ENCODE data around the gene ZNF417. TPM values are rescaled to one million over a fixed set of nuclear protein-coding genes. Genes with fewer than 3 reads are reported as not detected.

ZNF417 gene
- total and polyA plus RNA-seq, 2 of the 4 experiments (the other 2 are of a cell fraction) = 4.0 to 23.1 TPM

DNA sequence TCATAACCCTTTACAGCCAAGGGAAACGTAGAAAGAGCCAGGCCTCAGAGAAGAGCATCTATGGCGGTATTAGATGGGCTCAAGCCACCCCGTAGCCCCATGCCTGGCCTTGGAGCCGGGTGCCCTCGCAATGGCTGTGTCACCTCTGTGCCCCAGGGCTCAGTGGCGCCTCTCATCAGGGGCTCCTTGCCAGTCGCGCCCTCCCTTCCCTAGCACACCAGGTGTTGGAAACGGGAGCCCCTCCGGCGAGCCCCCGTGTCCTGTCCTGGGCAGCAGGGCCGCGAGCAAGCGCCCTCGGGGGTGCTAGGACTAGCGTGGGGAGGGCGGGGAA, 30.7 kb upstream of the ZNF417 start:
- no peak overlapping the region for H2AK5ac ChIP-seq (ENCODE audit: low read depth, low read length)
- no TSS peak for BruUV-seq (replicated peaks)
- no peak overlapping the region for H2BK120ac ChIP-seq (ENCODE audit: low read depth, low read length)
- no peak overlapping the region for H3K4ac ChIP-seq (ENCODE audit: low read depth, low read length)
- no peak overlapping the region for H3K23ac ChIP-seq (ENCODE audit: low read depth, low read length)
- peak overlapping the region; percentile 85 for H3K4me2 ChIP-seq (ENCODE audit: low read depth, low read length)
- intact Hi-C loops (cut with micrococcal nuclease) = loop anchor here (2.0 kb wide), 1 partner anchor 208 kb away; no protein-coding TSS in a partner anchor
- peak overlapping the region; percentile 83 for H3K4me3 ChIP-seq (ENCODE audit: insufficient read depth, low read depth, low read length)
- no peak overlapping the region for H3K18ac ChIP-seq (ENCODE audit: low read depth, low read length)
- no peak for DNase-seq
- H3K27me3 ChIP-seq (ENCODE audit: control insufficient read depth, insufficient read depth, low read length) = no peaks in the 10 kb centered on the region
- WGBS, 2 experiments (ENCODE audit: extremely low coverage in 2 of 2, insufficient read length in 1 of 2) = 0% methylated on average over 2 of the region's 18 CpGs; no CpG with 5 or more reads in 1 of the 2 experiments
- H4K5ac ChIP-seq (ENCODE audit: low read depth, low read length) = no peak overlapping the region; the same call in 1 of the 2 replicates
- H3K9ac ChIP-seq (ENCODE audit: low read depth, low read length) = peak overlapping the region; percentile 78
- H3K36me3 ChIP-seq (ENCODE audit: control insufficient read depth, insufficient read depth, low read length) = peaks cover 21% of the 10 kb centered on the region
- no peak overlapping the region for H2BK5ac ChIP-seq (ENCODE audit: low read depth, low read length, poor library complexity, severe bottlenecking)
- ChIA-PET CTCF (no interaction called here), POLR2A (ENCODE audit: unreplicated experiment) (no interaction called here)
- H4K20me1 ChIP-seq (ENCODE audit: insufficient read depth, low read length) = no peaks in the 10 kb centered on the region
- H2AK9ac ChIP-seq (replicated peaks; ENCODE audit: low read depth, low read length, poor library complexity) = peak overlapping the region; percentile 86
- TF ChIP-seq MAZ (IDR thresholded peaks at IDR 0.05; ENCODE audit: borderline replicate concordance, low read depth, low read length) (no peak), CHD1 (IDR thresholded peaks at IDR 0.05; ENCODE audit: low read depth, low read length) (no peak), RCOR1 (IDR thresholded peaks at IDR 0.05; ENCODE audit: insufficient replicate concordance, low read length) (no peak), BHLHE40 (IDR thresholded peaks at IDR 0.05; ENCODE audit: low read depth, low read length) (no peak), NFE2L2 (IDR thresholded peaks at IDR 0.05; ENCODE audit: low read depth, low read length) (no peak), CEBPB (IDR thresholded peaks at IDR 0.05; ENCODE audit: low read depth, low read length) (no peak), RFX5 (IDR thresholded peaks at IDR 0.05; ENCODE audit: low read depth, low read length) (no peak), FOS (IDR thresholded peaks at IDR 0.05; ENCODE audit: low read depth, low read length) (no peak), MXI1 (IDR thresholded peaks at IDR 0.05; ENCODE audit: borderline replicate concordance, low read depth, low read length) (no peak), MAFK (IDR thresholded peaks at IDR 0.05; ENCODE audit: low read depth, low read length) (no peak), RAD21 (IDR thresholded peaks at IDR 0.05; ENCODE audit: low read length) (no peak), SMC3 (IDR thresholded peaks at IDR 0.05; ENCODE audit: low read depth, low read length) (no peak), POLR2A (IDR thresholded peaks at IDR 0.05; ENCODE audit: low read depth, low read length) (no peak)
- TF ChIP-seq, protein P1, sequence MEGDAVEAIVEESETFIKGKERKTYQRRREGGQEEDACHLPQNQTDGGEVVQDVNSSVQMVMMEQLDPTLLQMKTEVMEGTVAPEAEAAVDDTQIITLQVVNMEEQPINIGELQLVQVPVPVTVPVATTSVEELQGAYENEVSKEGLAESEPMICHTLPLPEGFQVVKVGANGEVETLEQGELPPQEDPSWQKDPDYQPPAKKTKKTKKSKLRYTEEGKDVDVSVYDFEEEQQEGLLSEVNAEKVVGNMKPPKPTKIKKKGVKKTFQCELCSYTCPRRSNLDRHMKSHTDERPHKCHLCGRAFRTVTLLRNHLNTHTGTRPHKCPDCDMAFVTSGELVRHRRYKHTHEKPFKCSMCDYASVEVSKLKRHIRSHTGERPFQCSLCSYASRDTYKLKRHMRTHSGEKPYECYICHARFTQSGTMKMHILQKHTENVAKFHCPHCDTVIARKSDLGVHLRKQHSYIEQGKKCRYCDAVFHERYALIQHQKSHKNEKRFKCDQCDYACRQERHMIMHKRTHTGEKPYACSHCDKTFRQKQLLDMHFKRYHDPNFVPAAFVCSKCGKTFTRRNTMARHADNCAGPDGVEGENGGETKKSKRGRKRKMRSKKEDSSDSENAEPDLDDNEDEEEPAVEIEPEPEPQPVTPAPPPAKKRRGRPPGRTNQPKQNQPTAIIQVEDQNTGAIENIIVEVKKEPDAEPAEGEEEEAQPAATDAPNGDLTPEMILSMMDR (conservative IDR thresholded peaks at IDR 0.05; ENCODE audit: low read depth, low read length) = no peak
- TF ChIP-seq, protein P2, sequence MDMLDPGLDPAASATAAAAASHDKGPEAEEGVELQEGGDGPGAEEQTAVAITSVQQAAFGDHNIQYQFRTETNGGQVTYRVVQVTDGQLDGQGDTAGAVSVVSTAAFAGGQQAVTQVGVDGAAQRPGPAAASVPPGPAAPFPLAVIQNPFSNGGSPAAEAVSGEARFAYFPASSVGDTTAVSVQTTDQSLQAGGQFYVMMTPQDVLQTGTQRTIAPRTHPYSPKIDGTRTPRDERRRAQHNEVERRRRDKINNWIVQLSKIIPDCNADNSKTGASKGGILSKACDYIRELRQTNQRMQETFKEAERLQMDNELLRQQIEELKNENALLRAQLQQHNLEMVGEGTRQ (IDR thresholded peaks at IDR 0.05; ENCODE audit: low read depth, low read length) = no peak
- TF ChIP-seq, protein P3, sequence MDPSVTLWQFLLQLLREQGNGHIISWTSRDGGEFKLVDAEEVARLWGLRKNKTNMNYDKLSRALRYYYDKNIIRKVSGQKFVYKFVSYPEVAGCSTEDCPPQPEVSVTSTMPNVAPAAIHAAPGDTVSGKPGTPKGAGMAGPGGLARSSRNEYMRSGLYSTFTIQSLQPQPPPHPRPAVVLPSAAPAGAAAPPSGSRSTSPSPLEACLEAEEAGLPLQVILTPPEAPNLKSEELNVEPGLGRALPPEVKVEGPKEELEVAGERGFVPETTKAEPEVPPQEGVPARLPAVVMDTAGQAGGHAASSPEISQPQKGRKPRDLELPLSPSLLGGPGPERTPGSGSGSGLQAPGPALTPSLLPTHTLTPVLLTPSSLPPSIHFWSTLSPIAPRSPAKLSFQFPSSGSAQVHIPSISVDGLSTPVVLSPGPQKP (IDR thresholded peaks at IDR 0.05; ENCODE audit: borderline replicate concordance, low read depth, low read length) = no peak
- H3K14ac ChIP-seq (replicated peaks; ENCODE audit: low read depth, low read length) = no peak overlapping the region
- H4K91ac ChIP-seq (ENCODE audit: insufficient read depth, low read depth, low read length) = no peak overlapping the region
- peaks cover 4% of the 10 kb centered on the region; the same call in 1 of the 2 replicates for H3K4me1 ChIP-seq (ENCODE audit: control insufficient read depth, insufficient read depth, low read length)
- H3K9me1 ChIP-seq (ENCODE audit: insufficient read depth, low read length) = 0 out of 2 replicates have a peak, but pooled peaks cover 3% of the 10 kb centered on the region
- no peak overlapping the region; the same call in 1 of the 2 replicates for H3K27ac ChIP-seq (ENCODE audit: insufficient read depth, low read length)
- peak overlapping the region; percentile 96 for H2AFZ ChIP-seq (replicated peaks; ENCODE audit: low read length, poor library complexity)
- H4K8ac ChIP-seq (ENCODE audit: low read depth in 2 of 2, low read length in 2 of 2) = peak overlapping the region; percentile 43 to 78; a peak in 2 of 4 replicates
- dilution Hi-C loops (cut with HindIII; ENCODE audit: low sequenced_read_pairs, unreplicated experiment) = no loop called here
- peaks cover 20 to 37% of the 10 kb centered on the region in 2 experiments for H3K79me1 ChIP-seq (ENCODE audit: low read depth in 1 of 2, low read length in 2 of 2)
- peaks cover 38% of the 10 kb centered on the region for H3K9me3 ChIP-seq (ENCODE audit: control insufficient read depth, insufficient read depth, low read length)
- no peak overlapping the region for H2BK15ac ChIP-seq (ENCODE audit: low read depth, low read length)
- no peak overlapping the region for H2BK20ac ChIP-seq (ENCODE audit: low read depth, low read length)
- in situ Hi-C loops (cut with MboI; ENCODE audit: low sequenced_read_pairs) = no loop called here
- ATAC-seq (ENCODE audit: low read depth) = no peak
- no peak overlapping the region for H3K56ac ChIP-seq (ENCODE audit: extremely low read depth, insufficient read depth, low read length)

Measured in IMR-90 (cell line).